Melanocyte of skin (primary cell): ENCODE results near the gene ZNF283. TPM values are rescaled to one million over a fixed set of nuclear protein-coding genes. Genes with fewer than 3 reads are reported as not detected.

Experiments used
- total RNA-seq, 2 donors: library from RNA; depleted of rRNA; stranded (reverse); fragments of >200 nt; gene quantifications; 2 replicates each; pipeline ENCODE4 v1.2.3, GENCODE V29; 2012

ZNF283 gene
- total RNA-seq: 1 to 10 TPM; 6.5 to 9.3 TPM

DNA sequence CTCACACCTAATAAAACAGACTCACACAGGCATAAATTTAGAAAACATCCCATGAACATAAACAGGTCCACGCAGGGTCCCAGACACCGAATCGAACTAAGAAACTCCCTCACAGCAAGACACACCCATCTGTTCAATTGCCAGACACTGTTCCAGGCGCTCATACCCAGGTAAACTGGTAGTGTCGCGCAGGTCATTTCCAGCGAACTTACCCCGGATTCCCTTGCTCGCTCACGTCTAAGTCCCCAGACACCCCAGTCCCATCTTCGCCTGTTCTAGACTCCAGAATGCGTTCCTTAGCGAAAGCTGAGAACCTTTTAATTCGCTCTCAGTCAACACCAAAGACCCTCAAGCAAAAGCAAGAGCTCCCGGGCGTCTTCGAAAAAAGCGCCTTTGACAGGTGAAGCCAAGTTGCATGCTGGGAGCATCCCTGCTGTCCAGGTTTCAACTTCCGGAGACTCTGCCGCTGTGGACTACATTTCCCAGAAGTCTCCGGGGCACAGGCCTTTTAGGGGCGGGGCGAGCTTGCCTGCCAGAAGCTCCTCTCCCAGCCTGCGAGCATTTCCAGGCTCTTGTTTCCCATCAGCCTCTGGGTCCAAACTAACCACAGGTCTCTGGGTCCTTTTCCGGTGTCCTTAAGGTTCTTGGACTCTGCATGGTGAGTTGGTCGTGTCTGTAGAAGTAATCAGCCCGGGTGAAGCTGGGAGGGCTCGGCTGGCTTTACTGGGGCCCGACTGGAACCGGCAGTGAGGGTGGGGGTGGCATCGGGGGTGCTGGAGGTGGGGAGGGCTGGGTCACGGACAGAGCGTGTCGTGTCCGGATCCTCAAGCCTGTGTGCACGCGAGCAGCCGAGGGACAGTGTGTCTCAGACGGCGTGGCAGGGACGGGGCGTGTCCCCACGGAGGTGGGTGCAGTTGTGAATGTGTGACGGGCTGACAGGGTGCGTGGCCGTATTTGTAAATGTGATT, at the start of gene ZNF283:
Gene ZNF283, plus strand, starts transcription at position 535 of the 968 bp plus-strand sequence. CDS start 6,184 bp downstream, outside the sequence.

DNA sequence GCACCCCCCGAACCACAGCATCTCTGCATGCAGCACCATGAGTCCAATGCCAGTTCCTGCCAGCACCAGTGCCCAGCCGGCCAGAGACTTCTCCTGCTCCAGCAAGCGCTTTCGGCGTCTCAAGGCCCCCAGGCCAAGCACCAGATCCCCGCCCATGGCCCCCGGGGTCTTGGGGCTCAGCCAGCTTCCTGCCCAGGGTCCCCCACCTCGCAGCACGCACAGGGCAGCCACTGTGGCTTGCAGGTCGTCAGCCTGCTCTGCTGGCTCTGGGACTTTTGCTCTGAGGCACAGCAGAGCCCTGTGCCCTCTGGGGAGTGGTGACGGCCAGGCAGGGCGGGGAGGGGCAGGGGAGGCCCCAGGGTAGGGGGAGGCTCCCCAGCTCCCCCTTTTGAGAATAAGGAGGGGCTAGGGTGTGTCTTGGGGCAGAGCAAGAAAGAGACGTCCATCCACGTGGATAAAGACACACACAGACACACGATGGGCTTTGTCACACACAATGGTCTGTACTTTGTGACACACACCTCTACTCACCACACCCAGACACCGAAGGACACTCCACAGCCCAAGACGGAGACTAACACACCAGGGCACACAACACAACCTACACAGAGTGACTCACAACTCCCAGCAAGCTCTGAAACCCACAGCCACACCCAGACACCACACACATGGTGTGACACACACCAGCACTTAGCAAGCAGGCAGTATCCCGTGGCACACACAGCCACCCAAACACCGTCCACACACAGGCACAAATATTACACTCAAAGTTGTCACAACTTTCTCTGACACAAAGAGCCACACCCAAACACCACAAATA, 46.2 kb upstream of the ZNF283 start, which contains the start of gene KCNN4:
Gene KCNN4, minus strand, starts transcription at position 268 of the 820 bp plus-strand sequence. Its CDS starts 112 bp downstream, at position 156.

DNA sequence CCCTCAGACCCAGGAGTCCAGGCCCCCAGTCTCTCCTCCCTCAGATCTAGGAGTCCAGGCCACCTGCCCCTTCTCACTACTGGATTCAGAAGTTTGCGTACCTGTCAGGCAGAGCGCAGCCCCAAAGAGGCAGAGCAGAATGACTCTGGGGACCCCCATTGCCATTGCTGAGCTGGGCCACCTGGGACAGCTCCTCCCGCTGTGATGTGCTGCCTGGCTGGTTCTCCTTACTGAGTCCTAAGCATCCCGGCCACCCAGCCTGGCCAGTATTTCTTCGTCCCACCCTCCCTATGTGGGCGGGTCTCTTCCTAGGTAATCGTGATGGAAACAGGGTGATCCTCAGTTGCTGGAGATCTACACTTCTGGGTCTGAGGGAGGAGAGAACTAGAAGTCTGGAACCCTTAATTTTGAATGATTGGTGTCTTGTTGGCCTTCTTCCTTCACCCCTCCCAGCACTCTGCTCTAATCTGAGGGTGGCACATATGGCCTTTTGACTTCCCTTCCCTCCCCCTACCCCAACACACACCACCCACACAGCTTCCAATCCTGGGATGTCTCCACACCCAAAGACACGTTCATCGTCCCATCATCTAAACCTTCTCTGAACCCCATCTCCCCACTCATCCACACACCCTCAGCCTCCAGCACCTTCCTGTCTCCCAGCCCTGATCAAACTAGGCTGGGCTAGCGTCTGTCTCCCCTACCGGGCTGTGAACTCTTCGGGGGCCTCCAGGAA, 24.7 kb upstream of the ZNF283 start, which contains the start of gene LYPD5:
Gene LYPD5, minus strand, starts transcription at position 232 of the 736 bp plus-strand sequence. Its CDS starts 67 bp downstream, at position 165.

DNA sequence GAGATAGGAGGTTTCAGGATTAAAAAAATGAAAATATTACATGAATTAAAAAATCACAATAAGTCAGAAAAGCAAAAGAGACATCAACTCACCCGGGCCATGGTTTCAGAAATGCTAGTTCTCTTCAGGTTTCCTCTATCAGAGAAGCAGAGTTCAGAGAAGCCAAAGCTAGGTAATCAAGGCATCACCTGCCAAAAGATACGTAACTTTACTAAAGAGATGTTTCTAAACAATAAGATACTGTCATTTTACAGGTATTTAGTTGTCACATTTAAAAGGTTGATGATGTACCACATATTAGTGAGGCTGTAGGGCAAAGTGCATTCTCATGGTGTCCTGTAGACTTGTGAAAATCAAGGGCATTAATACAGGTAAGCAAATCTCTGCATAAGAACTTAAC, 56.7 kb downstream of the ZNF283 start, which contains the start of gene ZNF404:
Gene ZNF404, minus strand, starts transcription at position 101 of the 400 bp plus-strand sequence.

Other genes starting within 250 kb of the ZNF283 start
- 10 to 100 TPM; 27.0 to 29.3 TPM for gene IRGQ, start 231.2 kb upstream of the ZNF283 start, total RNA-seq
- 10 to 100 TPM; 14.1 to 14.3 TPM for gene ZNF576, start 230.7 kb upstream of the ZNF283 start, total RNA-seq
- gene SRRM5, start 215.2 kb upstream of the ZNF283 start, total RNA-seq: not detected
- 10 to 100 TPM; 23.6 to 32.0 TPM for gene ZNF428, start 207.7 kb upstream of the ZNF283 start, total RNA-seq
- 1 to 10 TPM; 4.7 to 5.9 TPM for gene CADM4, start 187.5 kb upstream of the ZNF283 start, total RNA-seq
- gene PLAUR, start 157.2 kb upstream of the ZNF283 start, total RNA-seq: 10 to 100 TPM in 1 of 2 donors, 1 to 10 TPM in 1; 6.5 to 38.6 TPM
- not detected for gene IRGC, start 111.2 kb upstream of the ZNF283 start, total RNA-seq
- 1 to 10 TPM; 8.9 to 9.0 TPM for gene SMG9, start 72.4 kb upstream of the ZNF283 start, total RNA-seq
- gene KCNN4, start 46.3 kb upstream of the ZNF283 start, total RNA-seq: 1 to 10 TPM in 1 of 2 donors, under 1 TPM in 1; 0.34 to 5.0 TPM
- gene LYPD5, start 24.9 kb upstream of the ZNF283 start, total RNA-seq: 1 to 10 TPM; 1.0 to 3.0 TPM
- 1 to 10 TPM; 1.3 to 1.4 TPM for gene ZNF404, start 56.6 kb downstream of the ZNF283 start, total RNA-seq
- gene ZNF45, start 108.0 kb downstream of the ZNF283 start, total RNA-seq: 10 to 100 TPM; 16.9 to 23.3 TPM
- 1 to 10 TPM; 7.9 to 8.0 TPM for gene ZNF221, start 123.9 kb downstream of the ZNF283 start, total RNA-seq
- gene ZNF155, start 156.9 kb downstream of the ZNF283 start, total RNA-seq: 1 to 10 TPM; 4.8 to 5.0 TPM
- gene ZNF230, start 175.6 kb downstream of the ZNF283 start, total RNA-seq: 1 to 10 TPM; 3.4 to 4.7 TPM
- gene ZNF222, start 198.1 kb downstream of the ZNF283 start, total RNA-seq: 1 to 10 TPM; 5.3 to 7.2 TPM
- gene ZNF223, start 224.7 kb downstream of the ZNF283 start, total RNA-seq: 1 to 10 TPM; 3.0 to 5.2 TPM
- 1 to 10 TPM; 3.8 to 5.3 TPM for gene ZNF284, start 244.8 kb downstream of the ZNF283 start, total RNA-seq